GM12878 (cell line): Measurements from ENCODE around the gene ZNF776. TPM values are rescaled to one million over a fixed set of nuclear protein-coding genes. Genes with fewer than 3 reads are reported as not detected.

Experiments used
- ATAC-seq: fragments of 200-7000 bp; cut with Tn5 transposase; 3 replicates; pipeline ENCODE4 v1.9.1; 2020; ENCODE audit warnings: mild to moderate bottlenecking, moderate library complexity
- BruUV-seq: library from RNA; stranded (reverse); fragments of 400-500 nt; replicated peaks from 2 replicates; lab custom pipeline; 2021; lab: Mats Ljungman, UMichigan
- CTCF ChIA-PET: fragments of 300-600 bp; sonication (Branson Sonifier 250); formaldehyde crosslinking; extraction: SDS; loops from one replicate; lab custom pipeline; 2021; ENCODE audit warnings: inconsistent platforms; lab: Yijun Ruan, JAX
- POLR2A ChIA-PET: fragments of 350-600 bp; formaldehyde crosslinking; extraction: SDS; loops from one replicate; lab custom pipeline; 2021; ENCODE audit warnings: inconsistent platforms; lab: Charles Lee
- RAD21 ChIA-PET: fragments of 300-600 bp; sonication (Branson Sonifier 250); formaldehyde crosslinking; loops from one replicate; lab custom pipeline; 2023; ENCODE audit warnings: antibody characterized with exemption; ENCODE audit not compliant: unreplicated experiment; lab: Charles Lee
- SMC1A ChIA-PET: fragments of 300-600 bp; sonication (Branson Sonifier 250); formaldehyde crosslinking; loops from one replicate; lab custom pipeline; 2023; ENCODE audit not compliant: unreplicated experiment, uncharacterized antibody; lab: Charles Lee
- DNase-seq: peaks from one replicate; pipeline ENCODE4 v3.0.0-alpha.2; 2011; ENCODE audit warnings: low read depth, low spot score
- FAIRE-seq: peaks from 3 replicates; lab custom pipeline; 2011; peaks lifted over from hg19 to GRCh38; lab: Jason Lieb, UNC
- H2AFZ ChIP-seq: 2 replicates; pipeline ENCODE4 v1.6.0; 2011; ENCODE audit warnings: low read depth, low read length, control low read depth; ENCODE audit not compliant: control insufficient read depth
- H3K27ac ChIP-seq: 2 replicates; pipeline ENCODE4 v1.5.1; 2011; ENCODE audit warnings: control low read depth; ENCODE audit not compliant: control insufficient read depth, insufficient read depth
- H3K27me3 ChIP-seq, 2 experiments: replicated peaks in 1 of 2; 2 replicates each; pipeline versions ENCODE4 v1.6.0 to v1.6.1; 2011; ENCODE audit warnings: low read length in 1 of 2; ENCODE audit not compliant: control insufficient read depth in 2 of 2, insufficient read depth in 2 of 2
- H3K36me3 ChIP-seq, 2 experiments: 2 replicates each; pipeline ENCODE4 v1.5.1; 2011; ENCODE audit warnings: low read length in 1 of 2; ENCODE audit not compliant: control insufficient read depth in 2 of 2, insufficient read depth in 2 of 2
- H3K4me1 ChIP-seq: 2 replicates; pipeline ENCODE4 v1.6.1; 2011; ENCODE audit warnings: mild to moderate bottlenecking, low read length, moderate library complexity, mixed read lengths; ENCODE audit not compliant: control insufficient read depth, insufficient read depth
- H3K4me2 ChIP-seq: 2 replicates; pipeline ENCODE4 v1.6.0; 2011; ENCODE audit warnings: control low read depth; ENCODE audit not compliant: control insufficient read depth, insufficient read depth
- H3K4me3 ChIP-seq: fragments of 200-600 bp; sonication (generic); 2 replicates; pipeline ENCODE4 v1.5.1; 2016
- H3K79me2 ChIP-seq: 2 replicates; pipeline ENCODE4 v1.6.0; 2011; ENCODE audit warnings: low read length; ENCODE audit not compliant: control insufficient read depth, insufficient read depth
- H3K9ac ChIP-seq: 2 replicates; pipeline ENCODE4 v1.8.0; 2011; ENCODE audit warnings: low read length, control low read depth, mixed read lengths; ENCODE audit not compliant: control insufficient read depth, insufficient read depth
- H3K9me3 ChIP-seq: replicated peaks from 3 replicates; pipeline ENCODE4 v1.5.1; 2011; ENCODE audit warnings: mild to moderate bottlenecking, low read length; ENCODE audit not compliant: control insufficient read depth, insufficient read depth
- H4K20me1 ChIP-seq: 2 replicates; pipeline ENCODE4 v1.6.0; 2011; ENCODE audit not compliant: control insufficient read depth, insufficient read depth
- ATF3 ChIP-seq: IDR thresholded peaks from 2 replicates; pipeline ENCODE4 v1.6.1; 2011; ENCODE audit warnings: low read depth, mild to moderate bottlenecking, low read length, moderate library complexity, borderline replicate concordance; ENCODE audit errors: extremely low read depth
- ELK1 ChIP-seq: IDR thresholded peaks from 2 replicates; pipeline ENCODE4 v1.6.1; 2012; ENCODE audit warnings: low read depth, low read length, improper control_type of control experiment
- MYC ChIP-seq: IDR thresholded peaks from 2 replicates; pipeline ENCODE4 v1.6.1; 2011; ENCODE audit warnings: mild to moderate bottlenecking, low read length, moderate library complexity, inconsistent platforms; ENCODE audit not compliant: insufficient read depth, insufficient replicate concordance, insufficient read length, severe bottlenecking
- NFIC ChIP-seq: IDR thresholded peaks from 2 replicates; pipeline ENCODE4 v1.6.1; 2012; ENCODE audit warnings: low read depth, mild to moderate bottlenecking, inconsistent platforms, low read length, moderate library complexity
- PAX5 ChIP-seq: IDR thresholded peaks from 2 replicates; pipeline ENCODE4 v1.6.1; 2011; ENCODE audit warnings: low read depth, low read length, borderline replicate concordance
- SPI1 ChIP-seq: IDR thresholded peaks from 2 replicates; pipeline ENCODE4 v1.6.1; 2011; ENCODE audit warnings: low read depth, mild to moderate bottlenecking, low read length, moderate library complexity, borderline replicate concordance; ENCODE audit not compliant: insufficient read depth
- TCF7 ChIP-seq: IDR thresholded peaks from 2 replicates; pipeline ENCODE4 v1.6.1; 2014; ENCODE audit warnings: antibody characterized with exemption, borderline replicate concordance
- USF1 ChIP-seq: IDR thresholded peaks from 2 replicates; pipeline ENCODE4 v1.6.1; 2011; ENCODE audit warnings: borderline replicate concordance, low read depth, mild to moderate bottlenecking, moderate library complexity, mixed read lengths, low read length; ENCODE audit not compliant: insufficient read depth; ENCODE audit errors: extremely low read length
- ZNF592 ChIP-seq: fragments of 450-650 bp; IDR thresholded peaks from 2 replicates; pipeline ENCODE4 v1.6.1; 2017; ENCODE audit warnings: mild to moderate bottlenecking, moderate library complexity
- ZSCAN29 ChIP-seq: fragments of 450-650 bp; IDR thresholded peaks from 2 replicates; pipeline ENCODE4 v1.6.1; 2017; ENCODE audit warnings: mild to moderate bottlenecking, moderate library complexity
- WGBS: methylation state at CpG from one replicate; pipeline ENCODE4 v1.1.6; 2016; ENCODE audit warnings: low lambda C conversion rate; ENCODE audit not compliant: insufficient replicate concordance, insufficient coverage; ENCODE audit errors: missing lambda C conversion rate; 5-methylcytosine and 5-hydroxymethylcytosine counted together
- in situ Hi-C: fragments of 300-500 bp; cut with MboI; formaldehyde crosslinking; loops from 9 replicates; pipeline ENCODE4 v1.14.3; 2018; ENCODE audit warnings: mixed read lengths
- intact Hi-C: fragments of 100-400 bp; cut with micrococcal nuclease; formaldehyde crosslinking; loops from one replicate; pipeline ENCODE4 v1.14.2; 2022; ENCODE audit not compliant: unreplicated experiment
- polyA plus RNA-seq, 11 experiments: library from polyadenylated mRNA; depleted of rRNA in 4 of 11; unstranded in 6 of 11; stranded (reverse) in 5 of 11; fragments of >200 nt; fragmentation: Nextera tagmentation in 4 of 11; fragmentation: Illumina TruSeq in 1 of 11; extraction: Ambion mirVana in 4 of 11; extraction: Trizol in 1 of 11; gene quantifications; 1 replicate in 1 of 11; 2 replicates in 10 of 11; pipeline versions ENCODE4 v1.2.1 to v1.2.3, GENCODE V29; 2011 to 2016; ENCODE audit warnings: inconsistent platforms in 2 of 11, missing spikeins in 2 of 11, low read depth in 1 of 11
- total RNA-seq, 4 experiments: library from RNA; depleted of rRNA in 3 of 4; stranded (reverse); fragments of >200 nt in 3 of 4; fragmentation: Illumina TruSeq in 1 of 4; extraction: Trizol in 1 of 4; gene quantifications; 2 replicates each; pipeline versions ENCODE4 v1.2.1 to v1.2.3, GENCODE V29; 2013 to 2021

Gene ZNF776
- total and polyA plus RNA-seq, 10 of the 15 experiments (the other 5 are each of a cell fraction or from before 2014, with no cell fraction given): 1.9 to 16.3 (median 11.7) TPM

- no peak for TF ChIP-seq SPI1
- TF ChIP-seq, all 136 proteins: peak for 0
These were observed 26.6 kb upstream of the ZNF776 start (continued) for GRCh38 chr19:57719901-57720519.

GRCh38 chr19:57720878-57721277, 25.7 kb upstream of the ZNF776 start:
- SMC1A ChIA-PET: no interaction called here
- POLR2A ChIA-PET: no interaction called here
- WGBS: 99% methylated on average over 10 of the region's 10 CpGs
- Histone ChIP-seq H3K9ac (no peak overlapping the region), H3K4me3 (no peak overlapping the region), H2AFZ (no peak overlapping the region), H3K9me3 (peaks cover 46% of the 10 kb centered on the region), H4K20me1 (no peaks in the 10 kb centered on the region), H3K4me1 (no peaks in the 10 kb centered on the region), H3K27me3 (no peaks in the 10 kb centered on the region), H3K79me2 (no peaks in the 10 kb centered on the region), H3K36me3 (peaks cover 14 to 27% of the 10 kb centered on the region in 2 experiments), H3K4me2 (no peak overlapping the region), H3K27ac (no peak overlapping the region)
- ATAC-seq (no peak), DNase-seq (no peak), FAIRE-seq (no peak)
- in situ Hi-C loops (no loop called here), intact Hi-C loops (no loop called here)
- no TSS peak for BruUV-seq
- CTCF ChIA-PET: no interaction called here
- TF ChIP-seq MYC (no peak), ZNF592 (no peak), NFIC (no peak), ZSCAN29 (no peak), USF1 (no peak), TCF7 (no peak), PAX5 (no peak), ELK1 (no peak), ATF3 (no peak)
- RAD21 ChIA-PET: no interaction called here
